HK-2 (cell line): Measurements from ENCODE around the gene LRRC59.
A peak's percentile ranks its signal among the peaks of the same experiment; 100 is the strongest.

Source experiments
- DNase-seq: peaks from one replicate; pipeline ENCODE4 v3.0.0-alpha.2; 2018; ENCODE audit not compliant: unreplicated experiment

Gene LRRC59

GRCh38 chr17:50386510-50386909 is 10.8 kb downstream of the LRRC59 start:
- no peak for DNase-seq

- DNase-seq = no peak
These were observed 14.4 kb downstream of the LRRC59 start for GRCh38 chr17:50382931-50383330.

- no peak for DNase-seq
These were observed 15.4 kb downstream of the LRRC59 start for GRCh38 chr17:50381920-50382319.

GRCh38 chr17:50381260-50381815 is 16.0 kb downstream of the LRRC59 start:
- no peak for DNase-seq

GRCh38 chr17:50380369-50381259 is 16.7 kb downstream of the LRRC59 start:
- DNase-seq = no peak

- no peak for DNase-seq
These were observed 17.8 kb downstream of the LRRC59 start for GRCh38 chr17:50379351-50380132.

DNA sequence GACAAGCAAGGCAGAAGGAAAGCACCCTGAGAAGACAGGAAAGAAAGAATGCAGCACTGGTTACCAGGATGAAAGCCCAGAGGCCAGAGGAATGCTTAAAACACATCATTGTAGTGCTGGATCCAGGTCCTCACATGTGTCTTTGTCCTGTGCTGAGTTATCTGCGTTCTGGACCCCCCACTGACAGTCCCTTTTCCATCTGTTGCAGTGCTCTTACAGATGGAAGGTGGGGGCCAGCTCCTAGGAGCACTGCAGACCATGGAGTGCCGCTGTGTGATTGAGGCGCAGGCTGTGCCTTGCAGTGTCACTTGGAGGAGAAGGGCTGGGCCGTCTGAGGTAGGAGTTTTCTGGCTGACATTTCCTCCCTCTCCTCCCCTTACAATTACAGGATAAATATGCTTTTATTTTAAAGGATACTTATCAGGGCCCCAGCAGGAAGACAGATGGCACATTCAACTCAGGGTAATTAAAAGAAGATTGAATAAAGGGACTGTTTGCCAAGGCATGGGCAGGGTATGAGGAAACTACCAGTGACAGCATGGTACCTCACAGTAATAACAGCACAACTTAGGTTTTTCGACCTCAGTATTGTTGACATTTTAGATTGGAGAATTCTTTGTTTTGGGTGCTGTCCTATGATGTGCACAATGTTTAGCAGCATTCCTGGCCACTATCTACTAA is 21.3 kb downstream of the LRRC59 start:
- DNase-seq = no peak

- DNase-seq = no peak
These were observed 23.6 kb downstream of the LRRC59 start for GRCh38 chr17:50373705-50374104.

GRCh38 chr17:50372758-50373556 is 24.4 kb downstream of the LRRC59 start, which contains the start of the genes EME1 and MRPL27:
TSS of gene EME1 (plus strand) at chr17:50373229. CDS start at chr17:50375209, 1,980 bp downstream.
TSS of gene MRPL27 (minus strand) at chr17:50373184. CDS start at chr17:50373170, 14 bp downstream.
- DNase-seq = peak; percentile 87

- DNase-seq = no peak
These were observed 25.0 kb downstream of the LRRC59 start for GRCh38 chr17:50372222-50372757.

DNA sequence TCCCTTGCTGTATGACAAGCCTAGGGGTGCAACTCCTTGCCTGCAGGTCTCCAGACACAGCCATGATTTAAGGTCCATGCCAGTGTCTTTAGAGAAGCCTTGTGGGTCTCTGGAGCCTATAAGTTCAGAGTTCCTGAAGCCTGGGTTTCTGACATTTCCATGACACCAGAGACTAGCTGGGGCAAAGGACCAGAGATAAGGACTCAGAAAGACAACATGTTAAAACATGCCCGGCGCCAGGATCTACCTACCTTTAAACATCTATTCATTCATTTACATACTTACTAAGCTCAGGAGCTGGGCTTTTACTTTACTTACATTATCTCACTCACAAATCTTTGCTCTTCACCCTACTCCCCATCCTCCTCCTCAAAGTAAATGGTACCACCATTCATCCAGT is 25.8 kb downstream of the LRRC59 start:
- no peak for DNase-seq

- DNase-seq = no peak
These were observed 27.3 kb downstream of the LRRC59 start for GRCh38 chr17:50370052-50370451.

DNA sequence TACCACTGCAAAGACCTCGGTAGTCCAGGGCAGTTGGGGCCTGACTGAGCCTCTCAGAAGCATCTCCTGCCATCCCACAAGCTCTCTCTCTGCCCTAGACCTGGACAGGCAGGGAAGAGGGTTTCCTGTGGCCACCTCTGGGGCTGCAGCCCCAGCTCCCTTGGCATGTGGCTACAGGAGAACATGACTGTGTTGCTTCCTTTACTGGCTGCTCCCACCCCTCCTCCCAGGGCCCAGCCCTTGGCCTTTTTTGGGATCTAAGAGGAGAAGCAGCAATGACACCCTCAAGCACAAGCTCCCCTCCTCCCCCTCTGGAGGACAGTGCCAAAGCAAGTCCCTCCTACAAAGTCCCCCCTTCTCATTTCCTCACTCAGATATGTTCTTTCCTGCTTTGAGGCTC is 29.9 kb downstream of the LRRC59 start:
- no peak for DNase-seq

GRCh38 chr17:50365649-50366393 is 31.5 kb downstream of the LRRC59 start:
- DNase-seq = no peak

- DNase-seq = no peak
These were observed 32.2 kb downstream of the LRRC59 start for GRCh38 chr17:50365165-50365564.

GRCh38 chr17:50364715-50365114 is 32.6 kb downstream of the LRRC59 start:
- no peak for DNase-seq

DNA sequence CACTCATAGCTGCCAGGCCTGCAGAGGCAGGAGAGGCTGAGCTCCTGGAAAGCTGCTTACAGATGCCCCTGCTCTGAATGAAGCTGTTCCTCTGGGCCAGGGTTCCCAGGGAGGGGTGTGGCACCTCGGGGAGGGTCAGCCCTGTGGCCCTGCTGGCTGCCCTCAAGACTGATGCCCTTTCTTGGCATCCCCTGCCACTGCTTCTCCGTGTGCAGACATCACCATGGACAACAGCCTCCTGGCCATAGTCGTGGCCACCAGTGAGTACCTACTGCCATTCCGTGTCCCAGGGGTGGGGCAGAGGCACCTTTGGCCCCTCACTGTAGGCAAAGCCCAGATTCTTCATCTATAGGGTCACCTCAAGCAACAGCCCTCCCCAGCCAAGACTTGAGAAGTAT is 33.3 kb downstream of the LRRC59 start:
- DNase-seq = no peak

DNA sequence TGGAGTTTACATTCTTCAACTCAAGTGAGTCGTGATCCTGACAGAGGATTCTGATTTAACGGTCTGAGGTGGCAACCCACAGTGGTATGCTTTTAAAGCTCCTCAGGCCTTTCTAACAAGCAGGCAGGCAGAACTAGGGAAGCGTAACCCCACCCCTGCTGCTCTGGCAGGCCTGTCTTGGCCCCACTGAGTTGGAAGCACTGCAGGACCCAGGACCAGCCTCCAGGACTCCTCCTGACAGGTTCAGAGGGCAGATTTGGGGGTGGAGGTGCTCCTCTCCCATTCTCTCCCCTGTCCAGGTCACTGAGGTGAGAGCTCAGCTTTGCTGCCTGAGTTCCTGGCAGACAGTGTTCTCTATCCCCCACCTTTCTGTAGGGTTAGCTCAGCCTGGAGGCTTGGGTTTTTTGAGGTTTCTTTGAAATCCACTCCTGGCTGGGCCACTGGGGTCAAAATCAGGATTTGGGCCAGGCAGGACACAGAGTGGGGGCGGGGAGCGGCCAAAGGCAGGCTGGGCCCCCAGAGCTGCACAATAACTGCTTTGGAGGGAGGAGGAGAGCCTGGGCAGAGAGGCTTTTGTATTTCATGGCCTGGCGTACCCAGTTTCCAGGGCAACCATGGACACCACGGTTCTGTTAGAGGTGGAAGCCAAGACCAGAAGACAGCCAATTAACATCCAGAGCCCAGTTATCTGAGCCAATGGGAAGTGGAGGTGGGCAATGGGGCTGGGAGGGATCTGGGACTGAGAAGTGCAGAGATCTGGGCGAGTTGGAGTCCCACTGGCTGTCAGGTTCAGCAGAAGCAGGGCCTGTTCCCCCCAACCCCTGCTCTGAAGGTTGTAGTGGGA is 33.9 kb downstream of the LRRC59 start:
- DNase-seq = no peak

DNA sequence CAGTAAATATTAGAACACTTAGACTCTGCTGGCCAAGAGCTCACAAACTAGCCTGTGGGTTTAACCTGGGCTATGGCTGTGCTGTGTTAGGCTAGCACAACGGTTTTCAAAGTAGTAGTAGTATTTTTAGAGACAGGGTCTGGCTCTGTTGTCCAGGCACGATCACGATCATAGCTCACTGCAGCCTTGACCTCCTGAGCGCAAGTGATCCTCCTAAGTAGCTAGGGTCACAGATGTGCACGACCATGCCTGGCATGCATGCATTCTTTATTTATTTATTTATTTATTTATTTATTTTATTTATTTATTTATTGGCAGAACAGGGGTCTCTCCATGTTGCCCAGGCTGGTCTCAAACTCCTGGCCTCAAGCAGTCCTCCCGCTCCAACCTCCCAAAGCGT is 34.7 kb downstream of the LRRC59 start:
- no peak for DNase-seq
